ENCODE data around the gene CIROP.

Gene CIROP

GRCh38 chr14:23104591-23105347 lies at the start of gene CIROP:
CIROP (minus strand) TSS chr14:23104989; CDS start chr14:23104920, 69 bp downstream.
- DNase-seq (ENCODE audit: extremely low read depth in 1 of 2, low read depth in 1 of 2): no peak

- DNase-seq (ENCODE audit: extremely low read depth in 1 of 2, low read depth in 1 of 2): no peak
Observed at GRCh38 chr14:23153851-23154796, 49.3 kb upstream of the CIROP start.

GRCh38 chr14:23151342-23151741 lies 46.6 kb upstream of the CIROP start:
- DNase-seq (ENCODE audit: extremely low read depth in 1 of 2, low read depth in 1 of 2): no peak

- DNase-seq (ENCODE audit: extremely low read depth in 1 of 2, low read depth in 1 of 2): no peak
Observed at GRCh38 chr14:23149745-23150144, 45.0 kb upstream of the CIROP start.

- DNase-seq (ENCODE audit: extremely low read depth in 1 of 2, low read depth in 1 of 2): no peak
Observed at GRCh38 chr14:23148591-23149249, 43.9 kb upstream of the CIROP start.

GRCh38 chr14:23147676-23148075 lies 42.9 kb upstream of the CIROP start:
- no peak for DNase-seq (ENCODE audit: extremely low read depth in 1 of 2, low read depth in 1 of 2)

GRCh38 chr14:23146980-23147379 lies 42.2 kb upstream of the CIROP start:
- no peak for DNase-seq (ENCODE audit: extremely low read depth in 1 of 2, low read depth in 1 of 2)

GRCh38 chr14:23146351-23146910 lies 41.6 kb upstream of the CIROP start:
- DNase-seq (ENCODE audit: extremely low read depth in 1 of 2, low read depth in 1 of 2): no peak

- no peak for DNase-seq (ENCODE audit: extremely low read depth in 1 of 2, low read depth in 1 of 2)
Observed at GRCh38 chr14:23145794-23146350, 41.1 kb upstream of the CIROP start.

GRCh38 chr14:23143911-23144310 lies 39.1 kb upstream of the CIROP start:
- no peak for DNase-seq (ENCODE audit: extremely low read depth in 1 of 2, low read depth in 1 of 2)

- no peak for DNase-seq (ENCODE audit: extremely low read depth in 1 of 2, low read depth in 1 of 2)
Observed at GRCh38 chr14:23142826-23143225, 38.0 kb upstream of the CIROP start.

- no peak for DNase-seq (ENCODE audit: extremely low read depth in 1 of 2, low read depth in 1 of 2)
Observed at GRCh38 chr14:23141706-23142444, 37.1 kb upstream of the CIROP start.

- no peak for DNase-seq (ENCODE audit: extremely low read depth in 1 of 2, low read depth in 1 of 2)
Observed at GRCh38 chr14:23140371-23140770, 35.6 kb upstream of the CIROP start.

GRCh38 chr14:23139874-23140273 lies 35.1 kb upstream of the CIROP start:
- no peak for DNase-seq (ENCODE audit: extremely low read depth in 1 of 2, low read depth in 1 of 2)

- no peak for DNase-seq (ENCODE audit: extremely low read depth in 1 of 2, low read depth in 1 of 2)
Observed at GRCh38 chr14:23137813-23138535, 33.2 kb upstream of the CIROP start.

GRCh38 chr14:23137192-23137812 lies 32.5 kb upstream of the CIROP start:
- no peak for DNase-seq (ENCODE audit: extremely low read depth in 1 of 2, low read depth in 1 of 2)

- DNase-seq (ENCODE audit: extremely low read depth in 1 of 2, low read depth in 1 of 2): no peak
Observed at GRCh38 chr14:23136566-23137133, 31.9 kb upstream of the CIROP start.

GRCh38 chr14:23132970-23133369 lies 28.2 kb upstream of the CIROP start:
- DNase-seq (ENCODE audit: extremely low read depth in 1 of 2, low read depth in 1 of 2): no peak

GRCh38 chr14:23131482-23131881 lies 26.7 kb upstream of the CIROP start:
- DNase-seq (ENCODE audit: extremely low read depth in 1 of 2, low read depth in 1 of 2): no peak

Measured in stimulated activated CD8-positive, alpha-beta memory T cell treated with anti-CD3 and anti-CD28 coated beads, Interleukin-7, amount 100 ng/mL, for 48 hours (primary cell).